GM19467 (cell line): ENCODE data around the gene CLCNKB.
"Not testable (repeated sequence)": the region's sequence is repeated elsewhere in the genome, so short reads cannot be mapped to it uniquely, and the experiment has no call there.

ENCODE experiments used
- ATAC-seq: cut with Tn5 transposase; IDR thresholded peaks from one replicate; pipeline ENCODE4 v1.9.1; 2021; ENCODE audit warnings: mild to moderate bottlenecking, moderate library complexity; ENCODE audit not compliant: unreplicated experiment

The CLCNKB gene

GRCh38 chr1:16014509-16015482, 28.8 kb upstream of the CLCNKB start:
- no peak for ATAC-seq

- ATAC-seq, result no peak
Measured at GRCh38 chr1:16015491-16015890, 28.1 kb upstream of the CLCNKB start.

GRCh38 chr1:16015960-16016901, 27.4 kb upstream of the CLCNKB start:
- no peak for ATAC-seq

- no peak for ATAC-seq
Measured at GRCh38 chr1:16017076-16017460, 26.5 kb upstream of the CLCNKB start.

GRCh38 chr1:16017461-16018303, 25.9 kb upstream of the CLCNKB start, which contains the start of gene HSPB7:
Gene HSPB7 (minus strand): TSS chr1:16018043. CDS start chr1:16017963, 80 bp downstream.
- no peak for ATAC-seq

GRCh38 chr1:16018308-16018707, 25.3 kb upstream of the CLCNKB start:
- ATAC-seq, result no peak

- ATAC-seq, result no peak
Measured at GRCh38 chr1:16018749-16019643, 24.6 kb upstream of the CLCNKB start.

- ATAC-seq, result no peak
Measured at GRCh38 chr1:16019644-16020277, 23.8 kb upstream of the CLCNKB start.

GRCh38 chr1:16020325-16020724, 23.3 kb upstream of the CLCNKB start:
- no peak for ATAC-seq

GRCh38 chr1:16020878-16021277, 22.7 kb upstream of the CLCNKB start:
- not testable (repeated sequence) for ATAC-seq

GRCh38 chr1:16021681-16022080, 21.9 kb upstream of the CLCNKB start, which contains the start of gene CLCNKA:
Gene CLCNKA (plus strand): TSS chr1:16022036. CDS start chr1:16022620, 584 bp downstream.
- no peak for ATAC-seq

- no peak for ATAC-seq
Measured at GRCh38 chr1:16022393-16022792, 21.2 kb upstream of the CLCNKB start.

GRCh38 chr1:16023050-16023653, 20.4 kb upstream of the CLCNKB start:
- no peak for ATAC-seq

- ATAC-seq, result not testable (repeated sequence)
Measured at GRCh38 chr1:16026302-16026701, 17.3 kb upstream of the CLCNKB start.

GRCh38 chr1:16026723-16027484, 16.7 kb upstream of the CLCNKB start:
- ATAC-seq, result no peak

GRCh38 chr1:16028237-16029002, 15.2 kb upstream of the CLCNKB start:
- ATAC-seq, result no peak

- ATAC-seq, result not testable (repeated sequence)
Measured at GRCh38 chr1:16029003-16029268, 14.6 kb upstream of the CLCNKB start.
